Colonic mucosa (tissue), 4 donors: ENCODE measurements around the gene FAM228B. TPM values are rescaled to one million over a fixed set of nuclear protein-coding genes. Genes with fewer than 3 reads are reported as not detected.
A peak's percentile ranks its signal among the peaks of the same experiment; 100 is the strongest.

Source experiments
- DNase-seq: peaks from one replicate; pipeline ENCODE4 v3.0.0-alpha.2; 2020
- H3K27ac ChIP-seq: fragments of 200-600 bp; one replicate; pipeline ENCODE4 v1.8.0; 2021
- H3K27me3 ChIP-seq: fragments of 200-600 bp; one replicate; pipeline ENCODE4 v1.8.0; 2021
- H3K36me3 ChIP-seq: fragments of 200-600 bp; one replicate; pipeline ENCODE4 v1.8.0; 2021
- H3K4me1 ChIP-seq: fragments of 200-600 bp; one replicate; pipeline ENCODE4 v1.8.0; 2021; ENCODE audit warnings: mild to moderate bottlenecking
- H3K4me3 ChIP-seq: fragments of 200-600 bp; one replicate; pipeline ENCODE4 v1.8.0; 2021
- H3K9ac ChIP-seq, 2 donors: one replicate each; pipeline ENCODE4 v1.7.0; 2013; ENCODE audit warnings: control low read depth in 2 of 2, low read depth in 2 of 2, low read length in 2 of 2
- H3K9me3 ChIP-seq: fragments of 200-600 bp; one replicate; pipeline ENCODE4 v1.8.0; 2021
- CTCF ChIP-seq: fragments of 200-600 bp; IDR thresholded peaks from one replicate; pipeline ENCODE4 v1.8.0; 2022; ENCODE audit warnings: antibody characterized with exemption, mild to moderate bottlenecking
- intact Hi-C: fragments of 100-400 bp; cut with DNase I; formaldehyde crosslinking; loops from one replicate; pipeline ENCODE4 v1.14.1; 2022
- total RNA-seq, 2 donors: library from RNA; stranded (reverse); fragmentation: NEBNext Ultra II Directional in 1 of 2; extraction: Animal tissue kit (Norgen Biotek cat#: 25700) in 1 of 2; gene quantifications; one replicate each; pipeline ENCODE4 v1.2.1, GENCODE V29; 2021
- donor health status: healthy.
- donor health status: DM: no; HTN: no; CAD: no.
- donor health status: DM: no; HTN: no; CAD: no.

Gene FAM228B
- 1 to 10 TPM; 4.4 to 6.2 TPM for total RNA-seq

GRCh38 chr2:24123195-24123921 lies at the start of gene FAM228B, which contains the start of gene PFN4:
TSS of gene FAM228B (plus strand) at chr2:24123469. CDS start at chr2:24124362, 893 bp downstream.
TSS of gene PFN4 (minus strand) at chr2:24123334. CDS start at chr2:24122535, 799 bp downstream.
- no peaks in the 10 kb centered on the region for H3K36me3 ChIP-seq
- H3K27ac ChIP-seq, result peak within 1 kb of the TSS; percentile 76
- DNase-seq, result peak; percentile 87
- intact Hi-C loops, result no loop called here
- H3K4me1 ChIP-seq, result peaks cover 3% of the 10 kb centered on the region
- no peak for TF ChIP-seq CTCF
- H3K9ac ChIP-seq, result peak within 1 kb of the TSS; percentile 82 to 93
- H3K4me3 ChIP-seq, result peak within 1 kb of the TSS; percentile 71
- no peaks in the 10 kb centered on the region for H3K27me3 ChIP-seq
- H3K9me3 ChIP-seq, result no peaks in the 10 kb centered on the region

GRCh38 chr2:24073816-24074215 lies 49.5 kb upstream of the FAM228B start:
- no peak for DNase-seq
- no peak overlapping the region for H3K27ac ChIP-seq
- H3K27me3 ChIP-seq, result no peaks in the 10 kb centered on the region
- no peak overlapping the region for H3K4me3 ChIP-seq
- intact Hi-C loops, result no loop called here
- no peaks in the 10 kb centered on the region for H3K9me3 ChIP-seq
- H3K36me3 ChIP-seq, result no peaks in the 10 kb centered on the region
- TF ChIP-seq CTCF, result no peak
- peaks cover 4% of the 10 kb centered on the region for H3K4me1 ChIP-seq
- H3K9ac ChIP-seq, result no peak overlapping the region

- intact Hi-C loops, result no loop called here
- H3K9ac ChIP-seq, result peak overlapping the region in 1 of 2 donors; percentile 97
- no peaks in the 10 kb centered on the region for H3K27me3 ChIP-seq
- TF ChIP-seq CTCF, result no peak
- no peaks in the 10 kb centered on the region for H3K9me3 ChIP-seq
- H3K27ac ChIP-seq, result no peak overlapping the region
- H3K4me1 ChIP-seq, result peaks cover 4% of the 10 kb centered on the region
- H3K36me3 ChIP-seq, result no peaks in the 10 kb centered on the region
- no peak for DNase-seq
- H3K4me3 ChIP-seq, result peak overlapping the region; percentile 48
Measured at GRCh38 chr2:24075259-24075658, 48.0 kb upstream of the FAM228B start.

GRCh38 chr2:24075915-24076848 lies 47.1 kb upstream of the FAM228B start, which contains the start of gene SF3B6:
TSS of gene SF3B6 (minus strand) at chr2:24076326. CDS start at chr2:24076229, 97 bp downstream.
- Histone ChIP-seq H3K27me3 (no peaks in the 10 kb centered on the region), H3K4me3 (peak within 1 kb of the TSS; percentile 48), H3K9me3 (no peaks in the 10 kb centered on the region), H3K4me1 (peaks cover 4% of the 10 kb centered on the region), H3K36me3 (no peaks in the 10 kb centered on the region), H3K9ac (peak within 1 kb of the TSS; percentile 69 to 97), H3K27ac (peak within 1 kb of the TSS; percentile 76)
- peak; percentile 100 for DNase-seq
- TF ChIP-seq CTCF, result no peak
- intact Hi-C loops, result no loop called here

- no peak for DNase-seq
Measured at GRCh38 chr2:24076849-24077534, 46.3 kb upstream of the FAM228B start.

More at GRCh38 chr2:24076849-24077534, 46.3 kb upstream of the FAM228B start:
- peaks cover 4% of the 10 kb centered on the region for H3K4me1 ChIP-seq
- H3K36me3 ChIP-seq, result no peaks in the 10 kb centered on the region
- no peak for TF ChIP-seq CTCF
- H3K9me3 ChIP-seq, result no peaks in the 10 kb centered on the region
- peak overlapping the region; percentile 69 to 93 for H3K9ac ChIP-seq
- peak overlapping the region; percentile 48 for H3K4me3 ChIP-seq
- intact Hi-C loops, result no loop called here
- no peaks in the 10 kb centered on the region for H3K27me3 ChIP-seq
- H3K27ac ChIP-seq, result peak overlapping the region; percentile 76
